Neural progenitor cell (in vitro differentiated cells): ENCODE measurements around the gene KRT222. TPM values are rescaled to one million over a fixed set of nuclear protein-coding genes. Genes with fewer than 3 reads are reported as not detected.

Experiments used
- DNase-seq: peaks from one replicate; pipeline ENCODE4 v3.0.0-alpha.2; 2016; ENCODE audit warnings: low spot score
- H2AFZ ChIP-seq: fragments of 200-600 bp; sonication (generic); replicated peaks from 2 replicates; pipeline ENCODE4 v1.6.1; 2016; ENCODE audit warnings: antibody characterized with exemption
- H3F3A ChIP-seq: fragments of 200-600 bp; sonication (generic); 2 replicates; pipeline ENCODE4 v1.6.1; 2016; ENCODE audit warnings: antibody characterized with exemption, low read depth
- H3K27ac ChIP-seq: fragments of 200-600 bp; sonication (generic); 2 replicates; pipeline ENCODE4 v1.5.1; 2016; ENCODE audit warnings: mild to moderate bottlenecking
- H3K27me3 ChIP-seq: fragments of 200-600 bp; sonication (generic); 2 replicates; pipeline ENCODE4 v1.6.1; 2016; ENCODE audit warnings: mild to moderate bottlenecking, moderate library complexity
- H3K36me3 ChIP-seq: fragments of 200-600 bp; sonication (generic); 2 replicates; pipeline ENCODE4 v1.5.1; 2016
- H3K4me1 ChIP-seq: fragments of 200-600 bp; sonication (generic); 2 replicates; pipeline ENCODE4 v1.6.1; 2016; ENCODE audit warnings: mixed run types
- H3K4me2 ChIP-seq: fragments of 200-600 bp; sonication (generic); 2 replicates; pipeline ENCODE4 v1.6.1; 2016
- H3K4me3 ChIP-seq: fragments of 200-600 bp; sonication (generic); 2 replicates; pipeline ENCODE4 v1.5.1; 2016
- H3K79me2 ChIP-seq: fragments of 200-600 bp; sonication (generic); 2 replicates; pipeline ENCODE4 v1.6.1; 2016; ENCODE audit warnings: low read depth
- H3K9ac ChIP-seq: fragments of 200-600 bp; sonication (generic); 2 replicates; pipeline ENCODE4 v1.6.1; 2016
- H3K9me3 ChIP-seq: fragments of 200-600 bp; sonication (generic); 2 replicates; pipeline ENCODE4 v1.5.1; 2016; ENCODE audit warnings: low read depth
- H4K20me1 ChIP-seq: fragments of 200-600 bp; sonication (generic); 2 replicates; pipeline ENCODE4 v1.6.1; 2016; ENCODE audit warnings: low read depth
- H3K27ac Mint-ChIP-seq: 3 replicates; pipeline ENCODE4 v1.8.0; 2021; ENCODE audit warnings: mixed read lengths
- H3K27me3 Mint-ChIP-seq: 2 replicates; pipeline ENCODE4 v1.8.0; 2022; ENCODE audit warnings: low read depth, mild to moderate bottlenecking, inconsistent platforms, moderate library complexity, mixed read lengths; ENCODE audit not compliant: insufficient read depth
- H3K36me3 Mint-ChIP-seq: 3 replicates; pipeline ENCODE4 v1.8.0; 2021; ENCODE audit warnings: mixed read lengths
- H3K4me1 Mint-ChIP-seq: 3 replicates; pipeline ENCODE4 v1.8.0; 2021; ENCODE audit warnings: mixed read lengths
- H3K4me3 Mint-ChIP-seq: 3 replicates; pipeline ENCODE4 v1.8.0; 2021; ENCODE audit warnings: mild to moderate bottlenecking, moderate library complexity, mixed read lengths
- H3K9me3 Mint-ChIP-seq: 3 replicates; pipeline ENCODE4 v1.8.0; 2020; ENCODE audit warnings: mixed read lengths
- EZH2 ChIP-seq: fragments of 200-600 bp; sonication (generic); IDR thresholded peaks from 2 replicates; pipeline ENCODE4 v1.6.1; 2017; ENCODE audit warnings: antibody characterized with exemption, mild to moderate bottlenecking, moderate library complexity
- EZH2phosphoT487 ChIP-seq: fragments of 200-600 bp; sonication (generic); IDR thresholded peaks from 2 replicates; pipeline ENCODE4 v1.6.1; 2017; ENCODE audit warnings: antibody characterized with exemption
- total RNA-seq: library from RNA; depleted of rRNA; stranded (reverse); fragments of >200 nt; gene quantifications from 2 replicates; pipeline ENCODE4 v1.2.3, GENCODE V29; 2015; ENCODE audit warnings: low replicate concordance
- TF ChIP-seq, protein P1 (sequence below): fragments of 200-600 bp; sonication (generic); IDR thresholded peaks from 2 replicates; pipeline ENCODE4 v1.5.1; 2017; ENCODE audit warnings: antibody characterized with exemption, mild to moderate bottlenecking

Gene KRT222
- total RNA-seq, 1 donor from 2014 or later: 0.39 TPM

DNA sequence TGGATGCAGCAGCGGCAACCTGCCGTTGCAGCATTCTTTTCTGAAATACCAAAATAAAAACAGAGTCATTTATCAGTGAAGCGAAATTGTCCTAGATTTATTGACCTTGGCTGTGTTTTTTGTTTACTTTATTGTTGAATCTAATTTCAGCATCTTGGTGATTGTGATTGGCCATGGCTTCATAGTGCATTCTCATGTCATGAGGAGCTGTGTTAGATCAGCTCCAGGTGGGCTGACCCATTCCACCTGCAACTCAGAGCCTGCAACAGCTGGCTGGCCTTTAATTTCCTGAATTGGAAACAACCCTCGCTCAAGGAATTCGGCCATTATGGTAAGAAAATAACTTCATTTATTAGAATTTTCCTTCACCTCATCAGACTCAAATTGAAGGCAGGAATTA is 22.1 kb upstream of the KRT222 start:
- no peak overlapping the region for H3K27ac ChIP-seq
- H3K9ac ChIP-seq: no peak overlapping the region
- Mint-ChIP-seq H3K4me3 (no peak overlapping the region), H3K4me1 (no peaks in the 10 kb centered on the region), H3K9me3 (no peaks in the 10 kb centered on the region), H3K27me3 (peaks cover 5% of the 10 kb centered on the region), H3K27ac (no peak overlapping the region), H3K36me3 (no peaks in the 10 kb centered on the region)
- no peaks in the 10 kb centered on the region for H4K20me1 ChIP-seq
- H3F3A ChIP-seq: no peaks in the 10 kb centered on the region
- TF ChIP-seq EZH2phosphoT487: no peak
- TF ChIP-seq, protein P1, sequence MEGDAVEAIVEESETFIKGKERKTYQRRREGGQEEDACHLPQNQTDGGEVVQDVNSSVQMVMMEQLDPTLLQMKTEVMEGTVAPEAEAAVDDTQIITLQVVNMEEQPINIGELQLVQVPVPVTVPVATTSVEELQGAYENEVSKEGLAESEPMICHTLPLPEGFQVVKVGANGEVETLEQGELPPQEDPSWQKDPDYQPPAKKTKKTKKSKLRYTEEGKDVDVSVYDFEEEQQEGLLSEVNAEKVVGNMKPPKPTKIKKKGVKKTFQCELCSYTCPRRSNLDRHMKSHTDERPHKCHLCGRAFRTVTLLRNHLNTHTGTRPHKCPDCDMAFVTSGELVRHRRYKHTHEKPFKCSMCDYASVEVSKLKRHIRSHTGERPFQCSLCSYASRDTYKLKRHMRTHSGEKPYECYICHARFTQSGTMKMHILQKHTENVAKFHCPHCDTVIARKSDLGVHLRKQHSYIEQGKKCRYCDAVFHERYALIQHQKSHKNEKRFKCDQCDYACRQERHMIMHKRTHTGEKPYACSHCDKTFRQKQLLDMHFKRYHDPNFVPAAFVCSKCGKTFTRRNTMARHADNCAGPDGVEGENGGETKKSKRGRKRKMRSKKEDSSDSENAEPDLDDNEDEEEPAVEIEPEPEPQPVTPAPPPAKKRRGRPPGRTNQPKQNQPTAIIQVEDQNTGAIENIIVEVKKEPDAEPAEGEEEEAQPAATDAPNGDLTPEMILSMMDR: no peak
- no peaks in the 10 kb centered on the region for H3K36me3 ChIP-seq
- H3K4me1 ChIP-seq: no peaks in the 10 kb centered on the region
- no peak overlapping the region for H3K4me3 ChIP-seq
- H3K4me2 ChIP-seq: no peak overlapping the region
- no peak for DNase-seq
- H3K27me3 ChIP-seq: no peaks in the 10 kb centered on the region
- H3K9me3 ChIP-seq: no peaks in the 10 kb centered on the region
- H2AFZ ChIP-seq: peak overlapping the region; percentile 42
- no peaks in the 10 kb centered on the region for H3K79me2 ChIP-seq

DNA sequence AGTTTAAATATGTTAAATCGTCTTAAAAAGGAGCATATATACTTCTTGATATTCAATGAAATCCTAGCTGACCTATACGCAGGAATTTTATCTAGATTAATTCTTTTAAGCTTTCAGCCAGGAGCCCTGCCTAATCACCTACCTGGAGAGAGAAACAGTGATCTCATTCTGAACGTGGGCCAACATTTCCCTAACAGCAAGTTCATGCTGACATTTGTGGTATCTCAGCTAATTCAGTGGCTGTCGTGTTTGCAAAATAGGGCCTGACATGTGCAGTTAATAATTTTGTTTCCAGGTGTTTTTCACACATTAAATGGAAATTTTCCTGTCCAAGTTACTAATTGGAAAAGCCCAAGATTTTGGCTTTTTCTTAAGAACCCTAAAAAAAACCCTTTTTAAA is 21.2 kb upstream of the KRT222 start:
- H3K4me1 ChIP-seq: no peaks in the 10 kb centered on the region
- H3K4me3 ChIP-seq: no peak overlapping the region
- TF ChIP-seq EZH2phosphoT487 (no peak), EZH2 (no peak)
- TF ChIP-seq, protein P1: no peak
- Mint-ChIP-seq H3K27me3 (peaks cover 5% of the 10 kb centered on the region), H3K4me3 (no peak overlapping the region), H3K9me3 (no peaks in the 10 kb centered on the region), H3K27ac (no peak overlapping the region), H3K36me3 (no peaks in the 10 kb centered on the region), H3K4me1 (no peaks in the 10 kb centered on the region)
- H3K27ac ChIP-seq: no peak overlapping the region
- H4K20me1 ChIP-seq: no peaks in the 10 kb centered on the region
- no peaks in the 10 kb centered on the region for H3K27me3 ChIP-seq
- H3K79me2 ChIP-seq: no peaks in the 10 kb centered on the region
- no peak overlapping the region for H3K4me2 ChIP-seq
- DNase-seq: no peak
- no peak overlapping the region for H3K9ac ChIP-seq
- H3F3A ChIP-seq: no peaks in the 10 kb centered on the region
- no peak overlapping the region for H2AFZ ChIP-seq
- H3K9me3 ChIP-seq: no peaks in the 10 kb centered on the region
- H3K36me3 ChIP-seq: no peaks in the 10 kb centered on the region

DNA sequence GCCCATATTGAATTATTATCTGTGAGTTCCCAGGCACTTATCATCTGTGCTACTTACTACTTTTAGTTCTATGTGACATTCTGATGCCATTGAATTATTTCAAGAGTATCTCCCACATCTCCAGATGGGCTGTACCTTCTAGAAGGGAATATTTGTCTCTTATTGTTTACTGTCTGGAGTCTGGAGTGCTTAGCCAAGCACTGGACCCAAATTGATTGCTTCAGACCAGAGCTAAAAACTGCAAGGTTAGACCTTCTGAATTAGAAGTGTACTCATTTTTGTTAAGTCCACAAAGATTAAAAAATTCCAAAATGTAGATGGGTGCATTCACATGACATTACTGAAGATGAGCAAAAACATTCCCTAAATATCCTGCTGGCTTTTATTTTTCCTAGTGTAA is 16.0 kb upstream of the KRT222 start:
- no peak overlapping the region for H3K4me3 ChIP-seq
- H3K27me3 ChIP-seq: peaks cover 2% of the 10 kb centered on the region
- Mint-ChIP-seq H3K36me3 (no peaks in the 10 kb centered on the region), H3K27me3 (no peaks in the 10 kb centered on the region), H3K4me3 (no peak overlapping the region), H3K4me1 (no peaks in the 10 kb centered on the region), H3K9me3 (no peaks in the 10 kb centered on the region), H3K27ac (no peak overlapping the region)
- no peak overlapping the region for H3K27ac ChIP-seq
- H3K9me3 ChIP-seq: no peaks in the 10 kb centered on the region
- H3K9ac ChIP-seq: no peak overlapping the region
- H4K20me1 ChIP-seq: no peaks in the 10 kb centered on the region
- no peak for TF ChIP-seq EZH2
- TF ChIP-seq, protein P1: no peak
- no peak for TF ChIP-seq EZH2phosphoT487
- no peaks in the 10 kb centered on the region for H3K36me3 ChIP-seq
- DNase-seq: no peak
- no peaks in the 10 kb centered on the region for H3K4me1 ChIP-seq
- no peaks in the 10 kb centered on the region for H3F3A ChIP-seq
- no peak overlapping the region for H3K4me2 ChIP-seq
- H2AFZ ChIP-seq: no peak overlapping the region
- H3K79me2 ChIP-seq: no peaks in the 10 kb centered on the region

DNA sequence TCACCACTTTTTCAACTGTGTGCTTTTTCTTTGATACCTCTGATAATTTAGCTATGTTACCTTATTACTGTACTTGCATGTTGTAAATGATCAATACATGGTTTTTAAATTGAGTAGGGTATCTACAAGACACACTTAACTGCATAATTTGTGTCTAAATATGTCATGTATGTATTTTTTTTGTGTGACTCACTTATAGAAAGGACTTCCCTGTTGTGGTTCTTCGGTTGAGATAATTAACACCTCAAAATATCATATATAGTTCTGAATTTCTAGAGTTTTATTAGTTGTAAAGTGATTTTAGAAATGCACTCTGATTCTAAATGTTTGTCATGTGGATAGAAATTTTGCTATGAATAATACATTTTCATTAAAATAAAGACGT is 14.5 kb upstream of the KRT222 start:
- no peak overlapping the region for H3K27ac Mint-ChIP-seq
- no peak for DNase-seq
- Histone ChIP-seq H3F3A (no peaks in the 10 kb centered on the region), H3K27me3 (peaks cover 6% of the 10 kb centered on the region), H4K20me1 (no peaks in the 10 kb centered on the region), H2AFZ (no peak overlapping the region), H3K36me3 (no peaks in the 10 kb centered on the region), H3K4me3 (no peak overlapping the region), H3K79me2 (no peaks in the 10 kb centered on the region), H3K9me3 (no peaks in the 10 kb centered on the region), H3K9ac (no peak overlapping the region), H3K4me2 (no peak overlapping the region), H3K4me1 (no peaks in the 10 kb centered on the region), H3K27ac (no peak overlapping the region)
- H3K4me3 Mint-ChIP-seq: no peak overlapping the region
- TF ChIP-seq EZH2: no peak
- TF ChIP-seq, protein P1: no peak
- no peak for TF ChIP-seq EZH2phosphoT487
- H3K36me3 Mint-ChIP-seq: no peaks in the 10 kb centered on the region
- no peaks in the 10 kb centered on the region for H3K27me3 Mint-ChIP-seq
- no peaks in the 10 kb centered on the region for H3K9me3 Mint-ChIP-seq
- H3K4me1 Mint-ChIP-seq: no peaks in the 10 kb centered on the region
